ENCODE data around the gene VAV1. TPM values are rescaled to one million over a fixed set of nuclear protein-coding genes. Genes with fewer than 3 reads are reported as not detected.
A peak's percentile ranks its signal among the peaks of the same experiment; 100 is the strongest.

VAV1 gene
- total and polyA plus RNA-seq, 2 donors from 2014 or later, result 0.90 to 15.5 TPM

DNA sequence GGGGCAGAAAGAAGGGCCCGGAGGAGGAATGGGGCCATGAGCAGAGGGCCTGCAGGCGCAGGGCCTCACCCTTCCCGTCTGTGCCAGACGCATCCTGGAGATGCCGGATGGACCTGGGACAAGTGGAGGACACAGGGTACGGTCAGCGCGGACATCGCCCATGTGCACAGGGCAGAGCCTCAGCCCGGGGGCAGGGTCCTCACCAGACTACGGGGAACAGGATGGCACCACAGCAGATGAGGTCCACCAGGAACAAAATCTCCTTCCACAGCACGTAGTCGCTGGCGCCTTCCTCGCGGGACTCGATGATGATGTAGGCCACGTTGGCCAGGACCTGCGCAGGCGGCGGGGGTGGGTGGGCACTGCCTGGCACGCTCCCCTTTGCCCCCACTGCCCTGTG, 40.7 kb upstream of the VAV1 start:
- Histone ChIP-seq H3K9ac (ENCODE audit: low read length in 3 of 3) (no peak overlapping the region), H3K4me3 (ENCODE audit: low read length in 3 of 3) (no peak overlapping the region), H3K36me3 (ENCODE audit: control insufficient read depth in 2 of 3, insufficient read depth in 3 of 3, low read length in 3 of 3) (no peaks in the 10 kb centered on the region), H3K9me3 (ENCODE audit: control insufficient read depth in 2 of 3, insufficient read depth in 1 of 3, low read length in 3 of 3) (no peaks in the 10 kb centered on the region), H3K27ac (ENCODE audit: low read depth in 2 of 2, low read length in 2 of 2) (no peak overlapping the region), H3K4me1 (ENCODE audit: control insufficient read depth in 2 of 3, insufficient read depth in 2 of 3, low read depth in 1 of 3, low read length in 3 of 3) (peaks cover 0 to 11% (median 0%) of the 10 kb centered on the region in 3 donors), H3K27me3 (ENCODE audit: control insufficient read depth, insufficient read depth, low read length) (no peaks in the 10 kb centered on the region)
- DNase-seq (peak in 1 of 5 donors; percentile 39), FAIRE-seq (no peak)
- TF ChIP-seq, protein P1, sequence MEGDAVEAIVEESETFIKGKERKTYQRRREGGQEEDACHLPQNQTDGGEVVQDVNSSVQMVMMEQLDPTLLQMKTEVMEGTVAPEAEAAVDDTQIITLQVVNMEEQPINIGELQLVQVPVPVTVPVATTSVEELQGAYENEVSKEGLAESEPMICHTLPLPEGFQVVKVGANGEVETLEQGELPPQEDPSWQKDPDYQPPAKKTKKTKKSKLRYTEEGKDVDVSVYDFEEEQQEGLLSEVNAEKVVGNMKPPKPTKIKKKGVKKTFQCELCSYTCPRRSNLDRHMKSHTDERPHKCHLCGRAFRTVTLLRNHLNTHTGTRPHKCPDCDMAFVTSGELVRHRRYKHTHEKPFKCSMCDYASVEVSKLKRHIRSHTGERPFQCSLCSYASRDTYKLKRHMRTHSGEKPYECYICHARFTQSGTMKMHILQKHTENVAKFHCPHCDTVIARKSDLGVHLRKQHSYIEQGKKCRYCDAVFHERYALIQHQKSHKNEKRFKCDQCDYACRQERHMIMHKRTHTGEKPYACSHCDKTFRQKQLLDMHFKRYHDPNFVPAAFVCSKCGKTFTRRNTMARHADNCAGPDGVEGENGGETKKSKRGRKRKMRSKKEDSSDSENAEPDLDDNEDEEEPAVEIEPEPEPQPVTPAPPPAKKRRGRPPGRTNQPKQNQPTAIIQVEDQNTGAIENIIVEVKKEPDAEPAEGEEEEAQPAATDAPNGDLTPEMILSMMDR (IDR thresholded peaks at IDR 0.05; ENCODE audit: borderline replicate concordance, extremely low read depth, insufficient read depth), result no peak
- intact Hi-C loops (cut with DNase I), result no loop called here

DNA sequence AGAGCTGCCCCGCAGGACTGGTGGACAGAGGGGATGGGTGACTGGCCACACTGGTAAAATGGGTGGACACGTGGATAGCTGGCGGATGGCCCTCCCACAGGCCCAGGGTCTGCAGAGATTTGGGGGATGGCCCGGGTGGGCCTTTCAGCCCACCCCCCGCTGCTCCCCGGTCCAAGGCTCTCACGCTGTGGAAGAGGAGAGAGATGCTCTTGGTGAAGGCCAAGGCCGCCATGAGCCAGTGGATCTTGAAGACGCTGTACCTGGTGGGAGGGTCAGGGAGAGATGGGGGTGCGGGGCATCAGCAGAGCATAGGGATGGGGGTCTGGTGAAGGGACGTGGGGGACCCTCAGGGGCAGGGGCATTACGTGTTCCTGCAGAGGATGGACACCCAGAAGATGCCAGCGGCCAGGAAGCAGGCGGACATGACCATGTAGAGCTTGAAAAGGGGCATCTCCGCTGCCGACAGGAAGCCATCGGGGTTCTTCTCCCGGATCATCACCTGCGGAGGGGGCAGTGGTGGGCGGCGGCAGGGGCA, 39.6 kb upstream of the VAV1 start:
- Histone ChIP-seq H3K36me3 (ENCODE audit: control insufficient read depth in 2 of 3, insufficient read depth in 3 of 3, low read length in 3 of 3) (no peaks in the 10 kb centered on the region), H3K4me3 (ENCODE audit: low read length in 3 of 3) (no peak overlapping the region), H3K4me1 (ENCODE audit: control insufficient read depth in 2 of 3, insufficient read depth in 2 of 3, low read depth in 1 of 3, low read length in 3 of 3) (peaks cover 0 to 11% (median under 1%) of the 10 kb centered on the region in 3 donors), H3K9me3 (ENCODE audit: control insufficient read depth in 2 of 3, insufficient read depth in 1 of 3, low read length in 3 of 3) (no peaks in the 10 kb centered on the region), H3K27ac (ENCODE audit: low read depth in 2 of 2, low read length in 2 of 2) (no peak overlapping the region), H3K27me3 (ENCODE audit: control insufficient read depth, insufficient read depth, low read length) (no peaks in the 10 kb centered on the region), H3K9ac (ENCODE audit: low read length in 3 of 3) (no peak overlapping the region)
- intact Hi-C loops (cut with DNase I), result no loop called here
- DNase-seq, result peak in 1 of 5 donors; percentile 49
- FAIRE-seq, result no peak
- TF ChIP-seq, protein P1 (IDR thresholded peaks at IDR 0.05; ENCODE audit: borderline replicate concordance, extremely low read depth, insufficient read depth), result no peak

DNA sequence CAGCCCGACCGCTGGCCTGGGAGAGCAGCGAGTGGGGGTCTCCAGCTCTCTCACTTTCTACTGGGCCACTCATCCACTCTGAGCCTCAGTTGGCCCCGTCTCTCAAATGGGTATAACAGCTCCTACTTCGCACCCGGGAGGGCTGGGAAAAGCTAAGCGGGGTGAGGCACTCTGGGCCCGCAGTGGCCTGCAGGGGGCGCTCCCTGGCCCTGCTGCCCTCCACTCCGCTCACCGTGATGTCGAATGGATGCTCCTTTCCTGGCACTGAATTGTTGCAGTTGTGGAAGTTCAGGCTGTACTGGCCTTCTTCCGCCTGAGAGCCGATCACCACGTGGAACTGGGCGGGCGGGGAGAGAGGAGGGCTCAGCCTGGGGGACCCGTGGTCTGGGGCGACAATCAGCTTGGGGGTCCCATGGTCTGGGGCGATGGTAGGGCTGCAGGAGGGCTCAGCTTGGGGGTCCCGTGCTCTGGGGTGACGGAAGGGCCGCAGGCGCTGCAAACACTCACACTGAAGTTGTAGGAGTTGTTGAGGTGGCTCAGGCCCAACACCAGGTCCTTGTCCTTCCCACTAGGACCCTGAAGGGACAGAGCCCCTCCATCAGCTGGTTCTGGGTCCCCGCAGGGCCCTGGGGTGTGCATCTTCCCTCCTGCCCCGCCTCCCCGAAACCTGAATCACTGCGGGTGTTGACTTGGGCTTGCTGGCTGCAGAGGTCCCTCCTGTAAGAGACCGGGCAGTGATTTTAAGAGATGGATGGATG, 39.0 kb upstream of the VAV1 start:
- TF ChIP-seq, protein P1 (IDR thresholded peaks at IDR 0.05; ENCODE audit: borderline replicate concordance, extremely low read depth, insufficient read depth), result peak; percentile 5
- Histone ChIP-seq H3K4me3 (ENCODE audit: low read length in 3 of 3) (no peak overlapping the region), H3K9me3 (ENCODE audit: control insufficient read depth in 2 of 3, insufficient read depth in 1 of 3, low read length in 3 of 3) (no peaks in the 10 kb centered on the region), H3K9ac (ENCODE audit: low read length in 3 of 3) (no peak overlapping the region), H3K4me1 (ENCODE audit: control insufficient read depth in 2 of 3, insufficient read depth in 2 of 3, low read depth in 1 of 3, low read length in 3 of 3) (peaks cover 5 to 18% (median 6%) of the 10 kb centered on the region in 3 donors), H3K36me3 (ENCODE audit: control insufficient read depth in 2 of 3, insufficient read depth in 3 of 3, low read length in 3 of 3) (no peaks in the 10 kb centered on the region), H3K27ac (ENCODE audit: low read depth in 2 of 2, low read length in 2 of 2) (no peak overlapping the region), H3K27me3 (ENCODE audit: control insufficient read depth, insufficient read depth, low read length) (no peaks in the 10 kb centered on the region)
- no peak for FAIRE-seq
- DNase-seq, result no peak
- intact Hi-C loops (cut with DNase I), result no loop called here
